ENCODE results near the gene BACH2. TPM values are rescaled to one million over a fixed set of nuclear protein-coding genes. Genes with fewer than 3 reads are reported as not detected.
"Not testable (repeated sequence)": the region's sequence is repeated elsewhere in the genome, so short reads cannot be mapped to it uniquely, and the experiment has no call there.

BACH2 gene
- total RNA-seq, 1 donor from 2014 or later: 0.26 TPM

- no peak for DNase-seq (ENCODE audit: low read depth, low spot score)
Observed at GRCh38 chr6:90184334-90185298, 112.0 kb downstream of the BACH2 start.

GRCh38 chr6:90183587-90184333, 112.9 kb downstream of the BACH2 start:
- DNase-seq (ENCODE audit: low read depth, low spot score): no peak

GRCh38 chr6:90180526-90180925, 116.1 kb downstream of the BACH2 start:
- no peak for DNase-seq (ENCODE audit: low read depth, low spot score)

GRCh38 chr6:90179190-90180169, 117.2 kb downstream of the BACH2 start:
- DNase-seq (ENCODE audit: low read depth, low spot score): no peak

GRCh38 chr6:90178384-90178855, 118.2 kb downstream of the BACH2 start:
- no peak for DNase-seq (ENCODE audit: low read depth, low spot score)

- no peak for DNase-seq (ENCODE audit: low read depth, low spot score)
Observed at GRCh38 chr6:90177544-90178383, 118.9 kb downstream of the BACH2 start.

GRCh38 chr6:90175627-90176538, 120.8 kb downstream of the BACH2 start:
- DNase-seq (ENCODE audit: low read depth, low spot score): no peak

- DNase-seq (ENCODE audit: low read depth, low spot score): no peak
Observed at GRCh38 chr6:90173262-90173925, 123.2 kb downstream of the BACH2 start.

GRCh38 chr6:90170601-90171000, 126.0 kb downstream of the BACH2 start:
- DNase-seq (ENCODE audit: low read depth, low spot score): no peak

- no peak for DNase-seq (ENCODE audit: low read depth, low spot score)
Observed at GRCh38 chr6:90169374-90169773, 127.3 kb downstream of the BACH2 start.

- DNase-seq (ENCODE audit: low read depth, low spot score): no peak
Observed at GRCh38 chr6:90168693-90169131, 127.9 kb downstream of the BACH2 start.

GRCh38 chr6:90167514-90168379, 128.9 kb downstream of the BACH2 start:
- no peak for DNase-seq (ENCODE audit: low read depth, low spot score)

- DNase-seq (ENCODE audit: low read depth, low spot score): not testable (repeated sequence)
Observed at GRCh38 chr6:90166155-90166924, 130.3 kb downstream of the BACH2 start.

GRCh38 chr6:90162648-90163387, 133.8 kb downstream of the BACH2 start:
- DNase-seq (ENCODE audit: low read depth, low spot score): no peak

GRCh38 chr6:90160013-90160412, 136.6 kb downstream of the BACH2 start:
- DNase-seq (ENCODE audit: low read depth, low spot score): no peak

- DNase-seq (ENCODE audit: low read depth, low spot score): no peak
Observed at GRCh38 chr6:90159452-90159851, 137.2 kb downstream of the BACH2 start.

Measured in pulmonary artery endothelial cell (primary cell).